HepG2 (cell line): ENCODE data around the gene TFPI. TPM values are rescaled to one million over a fixed set of nuclear protein-coding genes. Genes with fewer than 3 reads are reported as not detected.

Experiments
- ATAC-seq: fragments of 200-7000 bp; cut with Tn5 transposase; 3 replicates; pipeline ENCODE4 v1.9.1; 2020; ENCODE audit warnings: mild to moderate bottlenecking, moderate library complexity
- BruUV-seq: library from RNA; stranded (reverse); fragments of 400-500 nt; replicated peaks from 2 replicates; lab custom pipeline; 2021; lab: Mats Ljungman, UMichigan
- CTCF ChIA-PET: fragments of 300-600 bp; formaldehyde crosslinking; extraction: SDS; loops from one replicate; lab custom pipeline; 2021; ENCODE audit warnings: low total read pairs, inconsistent platforms, low intra/inter-chr PET ratio; lab: Yijun Ruan, JAX
- POLR2A ChIA-PET: fragments of 350-600 bp; sonication (Branson Sonifier 250); formaldehyde crosslinking; loops from one replicate; lab custom pipeline; 2020; ENCODE audit warnings: antibody characterized with exemption, inconsistent platforms; lab: Yijun Ruan, JAX
- DNase-seq: peaks from one replicate; pipeline ENCODE4 v3.0.0-alpha.2; 2015; ENCODE audit warnings: low spot score
- FAIRE-seq: peaks from 3 replicates; lab custom pipeline; 2011; peaks lifted over from hg19 to GRCh38; lab: Jason Lieb, UNC
- H2AFZ ChIP-seq: one replicate; pipeline ENCODE4 v1.6.1; 2011; ENCODE audit warnings: low read length, inconsistent platforms
- H3K27ac ChIP-seq: fragments of 300-600 bp; 3 replicates; pipeline ENCODE4 v1.8.0; 2011; ENCODE audit warnings: mixed run types, mild to moderate bottlenecking, mixed read lengths, low read length, inconsistent platforms; ENCODE audit not compliant: insufficient read depth; ENCODE audit errors: extremely low read length
- H3K27me3 ChIP-seq, 2 experiments: fragments of 200-600 bp in 1 of 2; 2 replicates in 1 of 2; 3 replicates in 1 of 2; pipeline versions ENCODE4 v1.6.0 to v1.8.0; 2011; ENCODE audit warnings: low read length in 2 of 2, mild to moderate bottlenecking in 2 of 2, moderate library complexity in 2 of 2, inconsistent platforms in 1 of 2; ENCODE audit not compliant: insufficient read depth in 2 of 2, control insufficient read depth in 1 of 2
- H3K36me3 ChIP-seq, 2 experiments: fragments of 200-600 bp in 1 of 2; replicated peaks in 1 of 2; 2 replicates in 1 of 2; 3 replicates in 1 of 2; pipeline versions ENCODE4 v1.5.1 to v1.8.0; 2011; ENCODE audit warnings: low read length in 2 of 2, inconsistent platforms in 1 of 2; ENCODE audit not compliant: insufficient read depth in 2 of 2, control insufficient read depth in 1 of 2
- H3K4me1 ChIP-seq: 2 replicates; pipeline ENCODE4 v1.5.1; 2012; ENCODE audit warnings: low read length, inconsistent platforms; ENCODE audit not compliant: insufficient read depth
- H3K4me2 ChIP-seq: 2 replicates; pipeline ENCODE4 v1.6.0; 2011; ENCODE audit warnings: low read depth, low read length, inconsistent platforms
- H3K4me3 ChIP-seq, 3 experiments: fragments of 200-600 bp in 1 of 3; sonication (generic), shearing (Covaris generic) in 1 of 3; replicated peaks in 1 of 3; 2 replicates each; pipeline ENCODE4 v1.5.1; 2011 to 2016; ENCODE audit warnings: low read length in 3 of 3, inconsistent platforms in 2 of 3, low read depth in 2 of 3, mild to moderate bottlenecking in 2 of 3, control low read depth in 1 of 3, mixed read lengths in 1 of 3; ENCODE audit not compliant: insufficient read depth in 1 of 3
- H3K79me2 ChIP-seq: one replicate; pipeline ENCODE4 v1.6.1; 2011; ENCODE audit warnings: low read length, inconsistent platforms; ENCODE audit not compliant: insufficient read depth
- H3K9ac ChIP-seq: 2 replicates; pipeline ENCODE4 v1.6.0; 2011; ENCODE audit warnings: mild to moderate bottlenecking, low read depth, low read length, inconsistent platforms; ENCODE audit not compliant: insufficient read depth
- H3K9me3 ChIP-seq: 2 replicates; pipeline ENCODE4 v1.5.1; 2012; ENCODE audit warnings: mild to moderate bottlenecking, low read length
- H4K20me1 ChIP-seq: 2 replicates; pipeline ENCODE4 v1.6.0; 2011; ENCODE audit warnings: inconsistent platforms, mild to moderate bottlenecking, low read length, moderate library complexity; ENCODE audit not compliant: insufficient read depth
- ATM ChIP-seq: fragments of 450-650 bp; IDR thresholded peaks from 2 replicates; pipeline ENCODE4 v1.7.1; 2017; ENCODE audit warnings: mild to moderate bottlenecking, borderline replicate concordance
- BRD4 ChIP-seq: sonication (generic); formaldehyde crosslinking; IDR thresholded peaks from 2 replicates; pipeline ENCODE4 v1.4.0; 2020; ENCODE audit warnings: missing genetic modification reagents
- DDIT3 ChIP-seq: sonication (generic); formaldehyde crosslinking; IDR thresholded peaks from 2 replicates; pipeline ENCODE4 v1.4.0; 2020; ENCODE audit warnings: mild to moderate bottlenecking, missing genetic modification reagents
- GLMP ChIP-seq: sonication (generic); formaldehyde crosslinking; IDR thresholded peaks from 2 replicates; pipeline ENCODE4 v1.9.0; 2021; ENCODE audit warnings: missing genetic modification reagents, mild to moderate bottlenecking, borderline replicate concordance
- GPN1 ChIP-seq: sonication (generic); formaldehyde crosslinking; IDR thresholded peaks from 2 replicates; pipeline ENCODE4 v1.5.1; 2020; ENCODE audit warnings: missing genetic modification reagents, borderline replicate concordance
- GRHL1 ChIP-seq: sonication (generic); formaldehyde crosslinking; conservative IDR thresholded peaks from 2 replicates; pipeline ENCODE4 v1.8.0; 2022; ENCODE audit warnings: missing genetic modification reagents
- HOMEZ ChIP-seq: IDR thresholded peaks from 2 replicates; pipeline ENCODE4 v1.6.1; 2016; ENCODE audit warnings: low read depth
- NCOR1 ChIP-seq: fragments of 200-600 bp; sonication (generic); IDR thresholded peaks from 2 replicates; pipeline ENCODE4 v1.7.0; 2017; ENCODE audit warnings: antibody characterized with exemption, low read length, borderline replicate concordance
- POGZ ChIP-seq: sonication (generic); formaldehyde crosslinking; IDR thresholded peaks from 2 replicates; pipeline ENCODE4 v1.4.0; 2020; ENCODE audit warnings: mild to moderate bottlenecking, missing genetic modification reagents
- SETDB1 ChIP-seq: sonication (generic); formaldehyde crosslinking; IDR thresholded peaks from 2 replicates; pipeline ENCODE4 v1.5.1; 2020; ENCODE audit warnings: missing genetic modification reagents, mild to moderate bottlenecking, borderline replicate concordance
- SIN3B ChIP-seq: fragments of 150-350 bp; IDR thresholded peaks from 2 replicates; pipeline ENCODE4 v1.6.1; 2014; ENCODE audit warnings: low read length
- SSRP1 ChIP-seq: IDR thresholded peaks from 2 replicates; pipeline ENCODE4 v1.6.1; 2016; ENCODE audit warnings: control low read depth
- ZBTB20 ChIP-seq: sonication (generic); formaldehyde crosslinking; IDR thresholded peaks from 2 replicates; pipeline ENCODE4 v1.8.1; 2023; ENCODE audit warnings: missing genetic modification reagents, low read depth, mild to moderate bottlenecking, borderline replicate concordance
- ZC3H13 ChIP-seq: sonication (generic); formaldehyde crosslinking; IDR thresholded peaks from 2 replicates; pipeline ENCODE4 v1.8.1; 2023; ENCODE audit warnings: mild to moderate bottlenecking, missing genetic modification reagents, moderate library complexity
- ZFP1 ChIP-seq: IDR thresholded peaks from 2 replicates; pipeline ENCODE4 v1.6.1; 2016
- ZFP36L1 ChIP-seq: sonication (generic); formaldehyde crosslinking; IDR thresholded peaks from 2 replicates; pipeline ENCODE4 v1.8.0; 2022; ENCODE audit warnings: mild to moderate bottlenecking, missing genetic modification reagents, moderate library complexity
- ZNF18 ChIP-seq: sonication (generic); formaldehyde crosslinking; IDR thresholded peaks from 2 replicates; pipeline ENCODE4 v1.8.0; 2022; ENCODE audit warnings: mild to moderate bottlenecking, missing genetic modification reagents; ENCODE audit not compliant: insufficient replicate concordance
- ZNF326 ChIP-seq: sonication (generic); formaldehyde crosslinking; IDR thresholded peaks from 2 replicates; pipeline ENCODE4 v1.4.0; 2020; ENCODE audit warnings: missing genetic modification reagents, borderline replicate concordance
- ZNF567 ChIP-seq: sonication (generic); formaldehyde crosslinking; IDR thresholded peaks from 2 replicates; pipeline ENCODE4 v1.8.1; 2023; ENCODE audit warnings: mild to moderate bottlenecking, missing genetic modification reagents, borderline replicate concordance
- WGBS: methylation state at CpG from one replicate; pipeline ENCODE4 v1.1.6; 2017; ENCODE audit warnings: low lambda C conversion rate; 5-methylcytosine and 5-hydroxymethylcytosine counted together
- in situ Hi-C: cut with HindIII; loops from 2 replicates; pipeline ENCODE4 v1.10.0; 2017; ENCODE audit warnings: low pct_unique_long_range_greater_than_20kb; ENCODE audit not compliant: extremely low pct_ligation_motif_present
- intact Hi-C: fragments of 100-400 bp; cut with micrococcal nuclease; formaldehyde crosslinking; loops from one replicate; pipeline ENCODE4 v1.10.0; 2022; ENCODE audit not compliant: unreplicated experiment
- polyA plus RNA-seq, 8 experiments: library from polyadenylated mRNA; depleted of rRNA in 3 of 8; stranded (reverse) in 7 of 8; unstranded in 1 of 8; fragments of >200 nt; fragmentation: Illumina TruSeq in 4 of 8; extraction: Trizol in 4 of 8; gene quantifications; 2 replicates each; pipeline versions ENCODE4 v1.2.1 to v1.2.3, GENCODE V29; 2011 to 2016; ENCODE audit warnings: low read depth in 4 of 8, missing spikeins in 1 of 8, mixed read lengths in 1 of 8; ENCODE audit not compliant: insufficient read depth in 1 of 8
- total RNA-seq, 5 experiments: library from RNA; depleted of rRNA; stranded (reverse); fragments of >200 nt; fragmentation: Illumina TruSeq; extraction: Trizol; gene quantifications; 2 replicates each; pipeline ENCODE4 v1.2.3, GENCODE V29; 2016; ENCODE audit warnings: low read depth in 1 of 5

The TFPI gene
- total and polyA plus RNA-seq, 2 of the 13 experiments (the other 11 are each of a cell fraction or from before 2014, with no cell fraction given), result 301 to 436 TPM

GRCh38 chr2:187577310-187577709 lies 23.1 kb upstream of the TFPI start:
- POLR2A ChIA-PET, result no interaction called here
- H3K27ac ChIP-seq, result no peak overlapping the region
- no peaks in the 10 kb centered on the region for H3K9me3 ChIP-seq
- CTCF ChIA-PET, result interaction anchor here (0.8 to 2.0 kb wide), 2 partner anchors 77 to 79 kb away, joined by 3 to 8 read pairs; no protein-coding TSS in a partner anchor
- no peak overlapping the region for H3K9ac ChIP-seq
- peak; percentile 95 for ATAC-seq
- in situ Hi-C loops, result loop anchor here (5.0 to 25.0 kb wide), 3 partner anchors 75 to 935 kb away; no protein-coding TSS in a partner anchor
- H3K36me3 ChIP-seq, result no peaks in the 10 kb centered on the region
- peak overlapping the region; percentile 8; the same call in 1 of the 2 replicates for H3K4me2 ChIP-seq
- FAIRE-seq, result peak; percentile 12
- H3K27me3 ChIP-seq, result no peaks in the 10 kb centered on the region
- BruUV-seq, result no TSS peak
- peaks cover 45% of the 10 kb centered on the region for H3K4me1 ChIP-seq
- DNase-seq, result peak; percentile 48
- 63% methylated on average over 2 of the region's 2 CpGs for WGBS
- H3K4me3 ChIP-seq, result no peak overlapping the region
- intact Hi-C loops, result loop anchor here (1.0 kb wide), 1 partner anchor 36 kb away; no protein-coding TSS in a partner anchor
- no peaks in the 10 kb centered on the region for H4K20me1 ChIP-seq
- H3K79me2 ChIP-seq, result no peaks in the 10 kb centered on the region
- no peak overlapping the region for H2AFZ ChIP-seq
- no peak for TF ChIP-seq ZFP1 (CRISPR knock-in tag)
- no peak for TF ChIP-seq ZC3H13 (CRISPR knock-in tag)
- TF ChIP-seq NCOR1, result no peak
- no peak for TF ChIP-seq ZFP36L1 (CRISPR knock-in tag)
- no peak for TF ChIP-seq BRD4 (CRISPR knock-in tag)
- TF ChIP-seq DDIT3 (CRISPR knock-in tag), result no peak
- TF ChIP-seq ZNF326 (CRISPR knock-in tag), result no peak
- peak; percentile 79; the same call in 1 of the 2 replicates for TF ChIP-seq HOMEZ (CRISPR knock-in tag)
- TF ChIP-seq SETDB1 (CRISPR knock-in tag), result no peak
- no peak for TF ChIP-seq ATM
- no peak for TF ChIP-seq GPN1 (CRISPR knock-in tag)
- TF ChIP-seq POGZ (CRISPR knock-in tag), result peak; percentile 83
- TF ChIP-seq ZNF567, result no peak
- no peak for TF ChIP-seq GLMP (CRISPR knock-in tag)
- TF ChIP-seq ZBTB20 (CRISPR knock-in tag), result 0 out of 2 replicates have a peak, but pooled peaks have one; percentile 40
- no peak for TF ChIP-seq SIN3B
- TF ChIP-seq SSRP1, result no peak
- TF ChIP-seq GRHL1 (CRISPR knock-in tag), result no peak
- TF ChIP-seq ZNF18 (CRISPR knock-in tag), result no peak
